ENCODE measurements around the gene AOPEP. TPM values are rescaled to one million over a fixed set of nuclear protein-coding genes. Genes with fewer than 3 reads are reported as not detected.

The AOPEP gene
- total RNA-seq, 1 experiment from 2014 or later = 32.4 TPM

GRCh38 chr9:94792511-94792910 lies 66.0 kb downstream of the AOPEP start:
- BruUV-seq (replicated peaks) = no TSS peak
- H3K9me3 Mint-ChIP-seq (ENCODE audit: unreplicated experiment) = no peaks in the 10 kb centered on the region
- TF ChIP-seq CTCF (IDR thresholded peaks at IDR 0.05; ENCODE audit: unreplicated experiment) = no peak
- H3K4me3 Mint-ChIP-seq (ENCODE audit: unreplicated experiment) = no peak overlapping the region
- no peak for DNase-seq (ENCODE audit: unreplicated experiment)
- H3K36me3 Mint-ChIP-seq (ENCODE audit: insufficient read depth, unreplicated experiment) = peaks cover 21% of the 10 kb centered on the region
- intact Hi-C loops (cut with micrococcal nuclease) = no loop called here
- peaks cover 8% of the 10 kb centered on the region for H3K4me1 Mint-ChIP-seq (ENCODE audit: insufficient read depth, unreplicated experiment)
- POLR2A ChIA-PET = interaction anchor here (1.2 to 1.7 kb wide), 2 partner anchors 9 kb away, joined by 5 read pairs; no protein-coding TSS in a partner anchor
- CTCF ChIA-PET = interaction anchor here (0.6 kb wide), 1 partner anchor 143 kb away, joined by 3 read pairs; no protein-coding TSS in a partner anchor
- H3K27ac Mint-ChIP-seq (ENCODE audit: low read depth, unreplicated experiment) = peak overlapping the region; percentile 53
- no peaks in the 10 kb centered on the region for H3K27me3 Mint-ChIP-seq (ENCODE audit: insufficient read depth, unreplicated experiment)

- no peaks in the 10 kb centered on the region for H3K9me3 Mint-ChIP-seq (ENCODE audit: unreplicated experiment)
- H3K4me3 Mint-ChIP-seq (ENCODE audit: unreplicated experiment) = no peak overlapping the region
- BruUV-seq (replicated peaks) = no TSS peak
- ChIA-PET CTCF (interaction anchor here (0.7 kb wide), 1 partner anchor 337 kb away, joined by 5 read pairs; no protein-coding TSS in a partner anchor), POLR2A (interaction anchor here (0.6 to 3.0 kb wide), 5 partner anchors 11 to 214 kb away, joined by 3 to 10 read pairs (median 5); no protein-coding TSS in a partner anchor)
- DNase-seq (ENCODE audit: unreplicated experiment) = no peak
- TF ChIP-seq CTCF (IDR thresholded peaks at IDR 0.05; ENCODE audit: unreplicated experiment) = no peak
- peaks cover 21% of the 10 kb centered on the region for H3K36me3 Mint-ChIP-seq (ENCODE audit: insufficient read depth, unreplicated experiment)
- intact Hi-C loops (cut with micrococcal nuclease) = no loop called here
- H3K27me3 Mint-ChIP-seq (ENCODE audit: insufficient read depth, unreplicated experiment) = no peaks in the 10 kb centered on the region
- H3K4me1 Mint-ChIP-seq (ENCODE audit: insufficient read depth, unreplicated experiment) = peaks cover 8% of the 10 kb centered on the region
- no peak overlapping the region for H3K27ac Mint-ChIP-seq (ENCODE audit: low read depth, unreplicated experiment)
These were observed 68.1 kb downstream of the AOPEP start for GRCh38 chr9:94794476-94795167.

- no peaks in the 10 kb centered on the region for H3K9me3 Mint-ChIP-seq (ENCODE audit: unreplicated experiment)
- H3K27ac Mint-ChIP-seq (ENCODE audit: low read depth, unreplicated experiment) = no peak overlapping the region
- no TSS peak for BruUV-seq (replicated peaks)
- intact Hi-C loops (cut with micrococcal nuclease) = no loop called here
- no peak for DNase-seq (ENCODE audit: unreplicated experiment)
- POLR2A ChIA-PET = interaction anchor here (0.6 to 11.0 kb wide), 5 partner anchors 9 to 1839 kb away, joined by 3 to 157 read pairs (median 3); no protein-coding TSS in a partner anchor
- H3K4me3 Mint-ChIP-seq (ENCODE audit: unreplicated experiment) = no peak overlapping the region
- peaks cover 28% of the 10 kb centered on the region for H3K4me1 Mint-ChIP-seq (ENCODE audit: insufficient read depth, unreplicated experiment)
- H3K36me3 Mint-ChIP-seq (ENCODE audit: insufficient read depth, unreplicated experiment) = peaks cover 14% of the 10 kb centered on the region
- CTCF ChIA-PET = interaction anchor here (0.5 to 0.7 kb wide), 2 partner anchors 255 to 1530 kb away, joined by 3 read pairs; no protein-coding TSS in a partner anchor
- TF ChIP-seq CTCF (IDR thresholded peaks at IDR 0.05; ENCODE audit: unreplicated experiment) = no peak
- no peaks in the 10 kb centered on the region for H3K27me3 Mint-ChIP-seq (ENCODE audit: insufficient read depth, unreplicated experiment)
These were observed 70.2 kb downstream of the AOPEP start for GRCh38 chr9:94796687-94797086.

GRCh38 chr9:94798201-94798600 lies 71.7 kb downstream of the AOPEP start:
- H3K9me3 Mint-ChIP-seq (ENCODE audit: unreplicated experiment) = no peaks in the 10 kb centered on the region
- H3K27me3 Mint-ChIP-seq (ENCODE audit: insufficient read depth, unreplicated experiment) = no peaks in the 10 kb centered on the region
- CTCF ChIA-PET = interaction anchor here (0.6 to 1.0 kb wide), 4 partner anchors 15 to 677 kb away, joined by 3 to 5 read pairs (median 4); no protein-coding TSS in a partner anchor
- POLR2A ChIA-PET = interaction anchor here (0.6 to 11.0 kb wide), 4 partner anchors 15 to 221 kb away, joined by 3 to 157 read pairs (median 4); no protein-coding TSS in a partner anchor
- TF ChIP-seq CTCF (IDR thresholded peaks at IDR 0.05; ENCODE audit: unreplicated experiment) = no peak
- H3K4me1 Mint-ChIP-seq (ENCODE audit: insufficient read depth, unreplicated experiment) = peaks cover 26% of the 10 kb centered on the region
- intact Hi-C loops (cut with micrococcal nuclease) = no loop called here
- no peak overlapping the region for H3K4me3 Mint-ChIP-seq (ENCODE audit: unreplicated experiment)
- DNase-seq (ENCODE audit: unreplicated experiment) = no peak
- peak overlapping the region; percentile 16 for H3K27ac Mint-ChIP-seq (ENCODE audit: low read depth, unreplicated experiment)
- peaks cover 6% of the 10 kb centered on the region for H3K36me3 Mint-ChIP-seq (ENCODE audit: insufficient read depth, unreplicated experiment)
- no TSS peak for BruUV-seq (replicated peaks)

Data from MCF 10A (cell line).